Body of pancreas (tissue), 4 donors: ENCODE data around the gene ZNF384.

Experiments used
- POLR2A ChIP-seq, 3 donors: fragments of 450-650 bp; IDR thresholded peaks; one replicate each; pipeline ENCODE4 v1.6.1; 2016; ENCODE audit warnings: antibody characterized with exemption in 3 of 3, mild to moderate bottlenecking in 2 of 3
- TF ChIP-seq, protein P1 (sequence below), 7 experiments: fragments of 450-650 bp in 4 of 7; fragments of 200-600 bp in 3 of 7; sonication (generic) in 3 of 7; IDR thresholded peaks; one replicate each; pipeline ENCODE4 v1.5.1; 2016 to 2019; ENCODE audit warnings: antibody characterized with exemption in 7 of 7

DNA sequence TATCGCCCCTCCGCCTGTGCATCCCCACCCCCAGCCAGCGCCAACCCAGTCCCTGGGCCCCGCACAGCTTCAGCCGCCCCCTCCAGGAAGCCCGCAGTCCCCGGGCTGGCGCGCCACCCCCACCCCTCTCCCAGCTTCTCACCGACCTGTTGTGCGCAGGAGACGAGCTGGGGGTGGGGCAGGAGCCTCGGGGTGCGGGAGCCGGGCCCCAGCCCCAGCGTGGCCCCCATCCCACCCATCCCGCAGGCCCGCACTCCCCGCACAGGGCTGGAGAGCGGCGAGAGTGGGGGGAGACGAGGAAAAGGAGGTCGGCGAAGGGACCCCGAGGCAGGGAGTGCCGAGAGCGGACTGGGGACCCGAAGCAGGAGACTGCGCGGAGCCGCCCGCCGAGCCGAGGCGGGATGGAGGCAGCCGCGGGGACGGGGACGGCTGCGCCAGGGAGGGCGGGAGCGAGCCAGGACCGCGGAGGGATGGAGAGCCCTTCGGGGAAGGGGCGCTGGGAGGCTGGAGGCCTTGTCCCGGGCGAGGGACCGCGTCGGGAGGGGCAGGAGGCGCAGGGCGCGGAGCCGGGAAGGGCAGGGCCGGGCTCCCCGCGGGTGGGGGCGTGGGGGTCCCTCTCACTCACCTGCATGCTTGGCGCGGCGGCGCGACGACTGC, 10.9 kb upstream of the ZNF384 start:
- TF ChIP-seq, protein P1, sequence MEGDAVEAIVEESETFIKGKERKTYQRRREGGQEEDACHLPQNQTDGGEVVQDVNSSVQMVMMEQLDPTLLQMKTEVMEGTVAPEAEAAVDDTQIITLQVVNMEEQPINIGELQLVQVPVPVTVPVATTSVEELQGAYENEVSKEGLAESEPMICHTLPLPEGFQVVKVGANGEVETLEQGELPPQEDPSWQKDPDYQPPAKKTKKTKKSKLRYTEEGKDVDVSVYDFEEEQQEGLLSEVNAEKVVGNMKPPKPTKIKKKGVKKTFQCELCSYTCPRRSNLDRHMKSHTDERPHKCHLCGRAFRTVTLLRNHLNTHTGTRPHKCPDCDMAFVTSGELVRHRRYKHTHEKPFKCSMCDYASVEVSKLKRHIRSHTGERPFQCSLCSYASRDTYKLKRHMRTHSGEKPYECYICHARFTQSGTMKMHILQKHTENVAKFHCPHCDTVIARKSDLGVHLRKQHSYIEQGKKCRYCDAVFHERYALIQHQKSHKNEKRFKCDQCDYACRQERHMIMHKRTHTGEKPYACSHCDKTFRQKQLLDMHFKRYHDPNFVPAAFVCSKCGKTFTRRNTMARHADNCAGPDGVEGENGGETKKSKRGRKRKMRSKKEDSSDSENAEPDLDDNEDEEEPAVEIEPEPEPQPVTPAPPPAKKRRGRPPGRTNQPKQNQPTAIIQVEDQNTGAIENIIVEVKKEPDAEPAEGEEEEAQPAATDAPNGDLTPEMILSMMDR (IDR thresholded peaks at IDR 0.05) = no peak
- TF ChIP-seq POLR2A (IDR thresholded peaks at IDR 0.05) = no peak
